GM19043 (cell line): ENCODE data around the gene CFL1.
"Not testable (repeated sequence)": the region's sequence is repeated elsewhere in the genome, so short reads cannot be mapped to it uniquely, and the experiment has no call there.

Source experiments
- ATAC-seq: cut with Tn5 transposase; IDR thresholded peaks from one replicate; pipeline ENCODE4 v1.9.1; 2021; ENCODE audit warnings: low read depth; ENCODE audit not compliant: unreplicated experiment

Gene CFL1

GRCh38 chr11:65844231-65844872 is 13.6 kb downstream of the CFL1 start:
- ATAC-seq, result no peak

- no peak for ATAC-seq
These were observed 14.2 kb downstream of the CFL1 start for GRCh38 chr11:65843811-65844210.

GRCh38 chr11:65842144-65842543 is 15.8 kb downstream of the CFL1 start:
- no peak for ATAC-seq

- no peak for ATAC-seq
These were observed 23.8 kb downstream of the CFL1 start for GRCh38 chr11:65834202-65834601.

GRCh38 chr11:65833297-65834030 is 24.5 kb downstream of the CFL1 start, which contains the start of gene SNX32:
Gene SNX32, plus strand, starts transcription at chr11:65833963. Its CDS starts 103 bp downstream, at chr11:65834066.
- peak; percentile 95 for ATAC-seq

GRCh38 chr11:65832231-65832630 is 25.7 kb downstream of the CFL1 start:
- not testable (repeated sequence) for ATAC-seq

- no peak for ATAC-seq
These were observed 28.5 kb downstream of the CFL1 start for GRCh38 chr11:65829459-65829858.

GRCh38 chr11:65826984-65827735 is 30.8 kb downstream of the CFL1 start:
- ATAC-seq, result no peak

- no peak for ATAC-seq
These were observed 35.0 kb downstream of the CFL1 start for GRCh38 chr11:65822776-65823528.

- ATAC-seq, result no peak
These were observed 36.9 kb downstream of the CFL1 start for GRCh38 chr11:65821107-65821506.

- peak; percentile 58 for ATAC-seq
These were observed 39.9 kb downstream of the CFL1 start for GRCh38 chr11:65817835-65818680.

GRCh38 chr11:65817312-65817834 is 40.6 kb downstream of the CFL1 start:
- no peak for ATAC-seq

- ATAC-seq, result no peak
These were observed 41.3 kb downstream of the CFL1 start for GRCh38 chr11:65816696-65817095.

- ATAC-seq, result no peak
These were observed 42.9 kb downstream of the CFL1 start for GRCh38 chr11:65814986-65815565.

GRCh38 chr11:65814131-65814985 is 43.6 kb downstream of the CFL1 start:
- ATAC-seq, result no peak

GRCh38 chr11:65811764-65812475 is 46.1 kb downstream of the CFL1 start:
- no peak for ATAC-seq

- no peak for ATAC-seq
These were observed 47.7 kb downstream of the CFL1 start for GRCh38 chr11:65810046-65810868.
